Epithelial cell of proximal tubule (primary cell): ENCODE results near the gene SLFN12L. TPM values are rescaled to one million over a fixed set of nuclear protein-coding genes. Genes with fewer than 3 reads are reported as not detected.

Experiments
- DNase-seq: peaks from one replicate; pipeline ENCODE4 v3.0.0-alpha.2; 2011; ENCODE audit warnings: low read depth
- H3K4me3 ChIP-seq: 2 replicates; pipeline ENCODE4 v1.5.1; 2011; ENCODE audit warnings: low read depth, mild to moderate bottlenecking, low read length
- total RNA-seq: library from RNA; depleted of rRNA; stranded (reverse); fragments of >200 nt; gene quantifications from 2 replicates; pipeline ENCODE4 v1.2.3, GENCODE V29; 2015
- TF ChIP-seq, protein P1 (sequence below): conservative IDR thresholded peaks from 2 replicates; pipeline ENCODE4 v1.5.1; 2012; ENCODE audit warnings: low read depth, mild to moderate bottlenecking, low read length

SLFN12L gene
- total RNA-seq, 1 donor from 2014 or later, result not detected

DNA sequence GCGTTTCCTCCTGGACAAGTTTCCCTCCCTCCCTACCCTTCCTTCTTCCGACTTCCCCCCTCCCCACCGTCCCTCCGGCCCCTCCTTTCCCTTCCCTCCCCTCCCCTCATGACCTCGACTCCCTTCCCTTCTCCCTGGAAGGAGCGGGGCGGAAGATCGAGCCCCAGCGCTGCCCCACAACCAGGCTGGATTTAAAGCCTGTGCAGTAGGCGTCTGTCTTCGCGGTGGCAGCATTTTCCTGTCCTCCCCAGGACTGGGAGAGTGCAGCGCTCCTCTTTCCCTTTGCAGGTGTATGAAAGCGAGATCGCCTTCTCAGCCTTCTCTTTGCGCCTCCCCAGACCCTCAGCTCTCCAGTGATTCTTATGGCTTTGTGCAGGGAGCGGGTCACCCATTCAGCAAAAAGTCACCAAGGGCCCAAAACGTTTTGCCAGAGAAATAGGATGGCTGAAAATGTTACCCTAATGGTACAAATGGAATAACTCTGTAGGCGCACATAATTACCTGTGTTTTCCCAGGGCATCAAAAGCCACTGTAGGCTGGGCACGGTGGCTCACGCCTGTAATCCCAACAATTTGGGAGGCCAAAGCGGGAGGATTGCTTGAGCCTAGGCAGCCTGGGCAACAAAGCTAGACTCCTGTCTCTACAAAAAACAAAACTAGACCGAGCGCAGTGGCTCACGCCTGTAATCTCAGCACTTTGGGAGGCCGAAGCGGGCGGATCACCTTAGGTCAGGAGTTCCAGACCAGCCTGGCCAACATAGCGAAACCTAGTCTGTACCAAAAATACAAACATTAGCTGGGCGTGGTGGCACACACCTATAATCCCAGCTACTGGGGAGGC lies 40.8 kb downstream of the SLFN12L start:
- TF ChIP-seq, protein P1, sequence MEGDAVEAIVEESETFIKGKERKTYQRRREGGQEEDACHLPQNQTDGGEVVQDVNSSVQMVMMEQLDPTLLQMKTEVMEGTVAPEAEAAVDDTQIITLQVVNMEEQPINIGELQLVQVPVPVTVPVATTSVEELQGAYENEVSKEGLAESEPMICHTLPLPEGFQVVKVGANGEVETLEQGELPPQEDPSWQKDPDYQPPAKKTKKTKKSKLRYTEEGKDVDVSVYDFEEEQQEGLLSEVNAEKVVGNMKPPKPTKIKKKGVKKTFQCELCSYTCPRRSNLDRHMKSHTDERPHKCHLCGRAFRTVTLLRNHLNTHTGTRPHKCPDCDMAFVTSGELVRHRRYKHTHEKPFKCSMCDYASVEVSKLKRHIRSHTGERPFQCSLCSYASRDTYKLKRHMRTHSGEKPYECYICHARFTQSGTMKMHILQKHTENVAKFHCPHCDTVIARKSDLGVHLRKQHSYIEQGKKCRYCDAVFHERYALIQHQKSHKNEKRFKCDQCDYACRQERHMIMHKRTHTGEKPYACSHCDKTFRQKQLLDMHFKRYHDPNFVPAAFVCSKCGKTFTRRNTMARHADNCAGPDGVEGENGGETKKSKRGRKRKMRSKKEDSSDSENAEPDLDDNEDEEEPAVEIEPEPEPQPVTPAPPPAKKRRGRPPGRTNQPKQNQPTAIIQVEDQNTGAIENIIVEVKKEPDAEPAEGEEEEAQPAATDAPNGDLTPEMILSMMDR, result no peak
- H3K4me3 ChIP-seq, result no peak overlapping the region
- DNase-seq, result no peak

DNA sequence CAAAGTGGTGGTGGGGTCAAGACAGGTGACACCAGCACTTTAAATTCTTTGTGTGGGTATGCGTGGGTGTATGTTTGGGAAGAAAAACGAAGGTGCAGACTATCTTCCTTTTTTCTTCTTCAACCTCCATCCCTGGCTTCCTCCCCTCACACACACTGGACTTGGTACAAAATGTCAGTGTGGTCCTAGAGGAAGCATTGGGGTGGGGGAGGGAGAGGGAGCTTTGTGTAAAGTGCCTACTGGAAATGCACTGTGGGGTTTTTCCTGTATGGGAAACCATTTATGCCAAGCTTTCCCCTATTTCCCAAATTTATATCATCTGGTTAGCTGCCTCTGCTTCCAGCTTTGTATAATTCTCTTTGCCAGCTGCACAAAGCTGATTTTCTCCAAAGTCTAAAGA lies 44.4 kb downstream of the SLFN12L start:
- TF ChIP-seq, protein P1, result no peak
- no peak for DNase-seq
- H3K4me3 ChIP-seq, result no peak overlapping the region

DNA sequence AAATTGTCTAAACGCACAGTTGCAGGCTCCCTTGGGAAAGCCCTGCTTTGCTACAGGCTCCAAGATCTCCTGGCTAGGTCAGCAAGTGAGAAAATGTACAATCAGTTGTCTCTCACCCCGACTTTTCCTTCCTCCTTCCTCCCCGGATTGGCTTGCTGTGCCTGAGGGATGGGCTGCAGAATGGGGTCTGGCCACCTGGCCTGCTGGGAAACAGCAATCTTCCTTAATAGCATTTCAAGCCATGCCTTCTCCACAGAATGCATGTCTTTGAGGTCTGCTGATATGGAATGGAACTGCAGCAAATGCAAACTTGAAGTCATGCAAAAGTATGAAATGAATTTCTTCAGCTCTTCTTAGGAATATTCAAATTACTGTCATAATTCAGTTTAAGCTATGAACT lies 46.1 kb downstream of the SLFN12L start:
- TF ChIP-seq, protein P1, result no peak
- DNase-seq, result no peak
- no peak overlapping the region for H3K4me3 ChIP-seq

DNA sequence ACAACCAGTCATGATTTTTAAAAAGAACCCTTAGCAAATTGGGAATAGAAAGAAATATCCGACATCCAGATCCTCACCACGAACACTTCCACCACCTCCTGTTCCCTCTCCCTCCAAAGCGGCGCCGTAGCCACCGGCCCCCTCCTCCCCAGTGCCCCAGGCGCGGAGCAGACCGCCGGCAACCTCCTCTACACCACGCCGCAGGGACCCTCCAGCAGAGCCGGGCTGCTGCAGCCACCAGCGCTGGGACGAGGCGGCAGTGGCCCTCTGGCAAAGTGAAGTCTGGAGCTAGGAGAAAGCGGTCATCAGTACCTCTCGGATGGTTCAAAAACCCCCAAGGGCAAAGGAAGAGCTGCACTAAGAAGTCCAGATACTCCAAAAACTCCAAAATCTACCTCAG lies 47.5 kb downstream of the SLFN12L start:
- H3K4me3 ChIP-seq, result no peak overlapping the region
- no peak for DNase-seq
- TF ChIP-seq, protein P1, result no peak

DNA sequence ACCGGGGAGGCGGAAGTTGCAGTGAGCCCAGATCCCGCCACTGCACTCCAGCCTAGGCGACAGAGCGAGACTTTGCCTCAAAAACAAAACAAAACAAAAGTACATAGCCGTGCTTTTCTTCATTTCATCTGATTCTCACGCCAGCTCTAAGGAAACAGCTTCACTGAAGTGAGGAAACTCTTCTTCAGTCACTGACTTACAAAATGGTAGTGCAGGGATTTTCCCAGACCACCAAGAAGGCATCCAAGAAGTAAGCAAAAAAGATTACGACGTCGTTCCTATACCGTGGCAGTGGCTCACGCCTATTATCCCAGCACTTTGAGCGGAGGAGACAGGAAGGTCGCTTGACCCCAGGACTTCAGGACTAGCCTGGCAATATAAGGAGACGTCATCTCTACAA lies 48.5 kb downstream of the SLFN12L start:
- no peak overlapping the region for H3K4me3 ChIP-seq
- TF ChIP-seq, protein P1, result no peak
- DNase-seq, result no peak

DNA sequence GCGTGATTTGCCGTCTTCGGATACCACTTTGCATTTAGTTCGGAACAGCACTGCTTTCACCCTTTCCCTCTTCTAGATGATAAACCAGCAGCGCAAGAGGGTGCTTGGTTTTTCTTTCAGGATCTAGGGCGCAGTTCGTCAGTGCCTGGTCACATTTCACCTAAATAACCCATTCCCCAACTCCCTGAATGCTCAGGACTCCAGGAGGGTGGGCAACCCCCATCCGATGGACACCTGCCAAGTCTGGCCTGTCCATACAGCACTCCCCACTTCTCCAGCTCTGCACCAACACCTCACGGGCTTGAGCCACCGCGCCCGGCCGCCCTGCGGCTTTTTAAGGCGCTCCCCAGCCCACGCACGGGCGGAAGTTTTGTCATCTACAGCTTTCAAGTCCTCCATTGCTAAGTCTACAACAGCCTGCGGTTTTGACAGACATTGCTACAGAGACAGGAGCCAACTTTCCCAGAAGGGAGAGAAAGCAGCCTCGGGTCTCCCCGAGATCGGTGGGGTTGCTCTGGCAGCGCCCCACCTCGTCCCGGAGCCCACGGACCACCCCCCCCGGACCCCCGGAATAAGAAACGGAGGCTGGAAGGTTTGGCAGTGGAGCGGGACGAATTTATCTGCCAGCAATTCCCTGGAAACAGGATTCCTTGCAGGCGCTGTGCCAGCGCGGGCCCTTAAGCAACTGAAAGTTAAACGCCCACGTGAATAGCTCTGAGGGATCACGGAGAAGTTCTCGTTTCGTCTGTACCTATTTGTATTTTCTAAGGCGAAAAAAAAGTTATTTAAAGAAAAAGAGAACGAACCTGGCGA lies 50.4 kb downstream of the SLFN12L start:
- no peak for DNase-seq
- TF ChIP-seq, protein P1, result no peak
- H3K4me3 ChIP-seq, result peak overlapping the region; percentile 61
